ENCODE data around the gene ATXN10.
"Not testable (repeated sequence)": the region's sequence is repeated elsewhere in the genome, so short reads cannot be mapped to it uniquely, and the experiment has no call there.

ATXN10 gene

GRCh38 chr22:45793161-45793560 lies 121.5 kb downstream of the ATXN10 start:
- no peak for DNase-seq (ENCODE audit: low spot score)
- Histone ChIP-seq H3K27ac (no peak overlapping the region), H3K4me3 (no peak overlapping the region)
- TF ChIP-seq CTCF (IDR thresholded peaks at IDR 0.05): no peak

- no peak for TF ChIP-seq CTCF (IDR thresholded peaks at IDR 0.05)
- H3K4me3 ChIP-seq: no peak overlapping the region
- no peak overlapping the region for H3K27ac ChIP-seq
- no peak for DNase-seq (ENCODE audit: low spot score)
These were observed 122.3 kb downstream of the ATXN10 start for GRCh38 chr22:45793892-45794291.

- DNase-seq (ENCODE audit: low spot score); H3K27ac ChIP-seq; H3K4me3 ChIP-seq: not testable (repeated sequence)
These were observed 124.4 kb downstream of the ATXN10 start for GRCh38 chr22:45796009-45796408.

GRCh38 chr22:45799291-45799690 lies 127.7 kb downstream of the ATXN10 start:
- no peak overlapping the region for H3K4me3 ChIP-seq
- H3K27ac ChIP-seq: no peak overlapping the region
- no peak for TF ChIP-seq CTCF (IDR thresholded peaks at IDR 0.05)
- no peak for DNase-seq (ENCODE audit: low spot score)

- no peak for TF ChIP-seq CTCF (IDR thresholded peaks at IDR 0.05)
- H3K4me3 ChIP-seq: no peak overlapping the region
- no peak overlapping the region for H3K27ac ChIP-seq
- DNase-seq (ENCODE audit: low spot score): no peak
These were observed 130.4 kb downstream of the ATXN10 start for GRCh38 chr22:45802054-45802453.

- TF ChIP-seq CTCF (IDR thresholded peaks at IDR 0.05): no peak
- DNase-seq (ENCODE audit: low spot score): no peak
- Histone ChIP-seq H3K27ac (no peak overlapping the region), H3K4me3 (no peak overlapping the region)
These were observed 132.8 kb downstream of the ATXN10 start for GRCh38 chr22:45804319-45804985.

- TF ChIP-seq CTCF (IDR thresholded peaks at IDR 0.05): no peak
- Histone ChIP-seq H3K4me3 (no peak overlapping the region), H3K27ac (no peak overlapping the region)
- DNase-seq (ENCODE audit: low spot score): no peak
These were observed 133.3 kb downstream of the ATXN10 start for GRCh38 chr22:45804986-45805325.

GRCh38 chr22:45805413-45805812 lies 133.8 kb downstream of the ATXN10 start:
- no peak overlapping the region for H3K27ac ChIP-seq
- DNase-seq (ENCODE audit: low spot score): no peak
- no peak for TF ChIP-seq CTCF (IDR thresholded peaks at IDR 0.05)
- H3K4me3 ChIP-seq: no peak overlapping the region
